HepG2 (cell line): ENCODE measurements around the gene NPC1. TPM values are rescaled to one million over a fixed set of nuclear protein-coding genes. Genes with fewer than 3 reads are reported as not detected.
A peak's percentile ranks its signal among the peaks of the same experiment; 100 is the strongest.

Experiments used
- ATAC-seq: fragments of 200-7000 bp; cut with Tn5 transposase; 3 replicates; pipeline ENCODE4 v1.9.1; 2020; ENCODE audit warnings: mild to moderate bottlenecking, moderate library complexity
- BruUV-seq: library from RNA; stranded (reverse); fragments of 400-500 nt; replicated peaks from 2 replicates; lab custom pipeline; 2021; lab: Mats Ljungman, UMichigan
- CTCF ChIA-PET: fragments of 300-600 bp; formaldehyde crosslinking; extraction: SDS; loops from one replicate; lab custom pipeline; 2021; ENCODE audit warnings: low total read pairs, inconsistent platforms, low intra/inter-chr PET ratio; lab: Yijun Ruan, JAX
- POLR2A ChIA-PET: fragments of 350-600 bp; sonication (Branson Sonifier 250); formaldehyde crosslinking; loops from one replicate; lab custom pipeline; 2020; ENCODE audit warnings: antibody characterized with exemption, inconsistent platforms; lab: Yijun Ruan, JAX
- DNase-seq: peaks from one replicate; pipeline ENCODE4 v3.0.0-alpha.2; 2015; ENCODE audit warnings: low spot score
- FAIRE-seq: peaks from 3 replicates; lab custom pipeline; 2011; peaks lifted over from hg19 to GRCh38; lab: Jason Lieb, UNC
- H2AFZ ChIP-seq: one replicate; pipeline ENCODE4 v1.6.1; 2011; ENCODE audit warnings: low read length, inconsistent platforms
- H3K27ac ChIP-seq: fragments of 300-600 bp; 3 replicates; pipeline ENCODE4 v1.8.0; 2011; ENCODE audit warnings: mixed run types, mild to moderate bottlenecking, mixed read lengths, low read length, inconsistent platforms; ENCODE audit not compliant: insufficient read depth; ENCODE audit errors: extremely low read length
- H3K27me3 ChIP-seq, 2 experiments: fragments of 200-600 bp in 1 of 2; 2 replicates in 1 of 2; 3 replicates in 1 of 2; pipeline versions ENCODE4 v1.6.0 to v1.8.0; 2011; ENCODE audit warnings: low read length in 2 of 2, mild to moderate bottlenecking in 2 of 2, moderate library complexity in 2 of 2, inconsistent platforms in 1 of 2; ENCODE audit not compliant: insufficient read depth in 2 of 2, control insufficient read depth in 1 of 2
- H3K36me3 ChIP-seq, 2 experiments: fragments of 200-600 bp in 1 of 2; replicated peaks in 1 of 2; 2 replicates in 1 of 2; 3 replicates in 1 of 2; pipeline versions ENCODE4 v1.5.1 to v1.8.0; 2011; ENCODE audit warnings: low read length in 2 of 2, inconsistent platforms in 1 of 2; ENCODE audit not compliant: insufficient read depth in 2 of 2, control insufficient read depth in 1 of 2
- H3K4me1 ChIP-seq: 2 replicates; pipeline ENCODE4 v1.5.1; 2012; ENCODE audit warnings: low read length, inconsistent platforms; ENCODE audit not compliant: insufficient read depth
- H3K4me2 ChIP-seq: 2 replicates; pipeline ENCODE4 v1.6.0; 2011; ENCODE audit warnings: low read depth, low read length, inconsistent platforms
- H3K4me3 ChIP-seq, 3 experiments: fragments of 200-600 bp in 1 of 3; sonication (generic), shearing (Covaris generic) in 1 of 3; replicated peaks in 1 of 3; 2 replicates each; pipeline ENCODE4 v1.5.1; 2011 to 2016; ENCODE audit warnings: low read length in 3 of 3, inconsistent platforms in 2 of 3, low read depth in 2 of 3, mild to moderate bottlenecking in 2 of 3, control low read depth in 1 of 3, mixed read lengths in 1 of 3; ENCODE audit not compliant: insufficient read depth in 1 of 3
- H3K79me2 ChIP-seq: one replicate; pipeline ENCODE4 v1.6.1; 2011; ENCODE audit warnings: low read length, inconsistent platforms; ENCODE audit not compliant: insufficient read depth
- H3K9ac ChIP-seq: 2 replicates; pipeline ENCODE4 v1.6.0; 2011; ENCODE audit warnings: mild to moderate bottlenecking, low read depth, low read length, inconsistent platforms; ENCODE audit not compliant: insufficient read depth
- H3K9me3 ChIP-seq: 2 replicates; pipeline ENCODE4 v1.5.1; 2012; ENCODE audit warnings: mild to moderate bottlenecking, low read length
- H4K20me1 ChIP-seq: 2 replicates; pipeline ENCODE4 v1.6.0; 2011; ENCODE audit warnings: inconsistent platforms, mild to moderate bottlenecking, low read length, moderate library complexity; ENCODE audit not compliant: insufficient read depth
- EZH2 ChIP-seq: conservative IDR thresholded peaks from 2 replicates; pipeline ENCODE4 v1.6.1; 2012; ENCODE audit warnings: mild to moderate bottlenecking, low read depth, low read length, moderate library complexity
- FOSL2 ChIP-seq: sonication (generic); formaldehyde crosslinking; IDR thresholded peaks from 2 replicates; pipeline ENCODE4 v1.4.0; 2020; ENCODE audit warnings: missing genetic modification reagents
- LCORL ChIP-seq, 2 experiments: fragments of 450-650 bp in 1 of 2; sonication (generic) in 1 of 2; formaldehyde crosslinking in 1 of 2; IDR thresholded peaks; 2 replicates each; pipeline versions ENCODE4 v1.5.0 to v1.6.1; 2017 to 2020; ENCODE audit warnings: antibody characterized with exemption in 1 of 2, missing genetic modification reagents in 1 of 2
- PHF20 ChIP-seq: sonication (generic); formaldehyde crosslinking; IDR thresholded peaks from 2 replicates; pipeline ENCODE4 v1.5.0; 2020; ENCODE audit warnings: mild to moderate bottlenecking, missing genetic modification reagents
- SAP130 ChIP-seq: IDR thresholded peaks from 2 replicates; pipeline ENCODE4 v1.6.1; 2016; ENCODE audit warnings: low read depth
- ZNF883 ChIP-seq: sonication (generic); formaldehyde crosslinking; IDR thresholded peaks from 2 replicates; pipeline ENCODE4 v1.5.1; 2020; ENCODE audit warnings: mild to moderate bottlenecking, missing genetic modification reagents; ENCODE audit errors: not compliant biosample characterization
- WGBS: methylation state at CpG from one replicate; pipeline ENCODE4 v1.1.6; 2017; ENCODE audit warnings: low lambda C conversion rate; 5-methylcytosine and 5-hydroxymethylcytosine counted together
- in situ Hi-C: cut with HindIII; loops from 2 replicates; pipeline ENCODE4 v1.10.0; 2017; ENCODE audit warnings: low pct_unique_long_range_greater_than_20kb; ENCODE audit not compliant: extremely low pct_ligation_motif_present
- intact Hi-C: fragments of 100-400 bp; cut with micrococcal nuclease; formaldehyde crosslinking; loops from one replicate; pipeline ENCODE4 v1.10.0; 2022; ENCODE audit not compliant: unreplicated experiment
- polyA plus RNA-seq, 8 experiments: library from polyadenylated mRNA; depleted of rRNA in 3 of 8; stranded (reverse) in 7 of 8; unstranded in 1 of 8; fragments of >200 nt; fragmentation: Illumina TruSeq in 4 of 8; extraction: Trizol in 4 of 8; gene quantifications; 2 replicates each; pipeline versions ENCODE4 v1.2.1 to v1.2.3, GENCODE V29; 2011 to 2016; ENCODE audit warnings: low read depth in 4 of 8, missing spikeins in 1 of 8, mixed read lengths in 1 of 8; ENCODE audit not compliant: insufficient read depth in 1 of 8
- total RNA-seq, 5 experiments: library from RNA; depleted of rRNA; stranded (reverse); fragments of >200 nt; fragmentation: Illumina TruSeq; extraction: Trizol; gene quantifications; 2 replicates each; pipeline ENCODE4 v1.2.3, GENCODE V29; 2016; ENCODE audit warnings: low read depth in 1 of 5
- TF ChIP-seq, protein P1 (sequence below): IDR thresholded peaks from 2 replicates; pipeline ENCODE4 v1.6.1; 2016
- TF ChIP-seq, protein P2 (sequence below): sonication (generic); formaldehyde crosslinking; IDR thresholded peaks from 2 replicates; pipeline ENCODE4 v1.5.1; 2020; ENCODE audit warnings: mild to moderate bottlenecking, missing genetic modification reagents, moderate library complexity
- TF ChIP-seq, protein P3 (sequence below): sonication (generic); formaldehyde crosslinking; IDR thresholded peaks from 2 replicates; pipeline ENCODE4 v1.8.1; 2022; ENCODE audit warnings: mild to moderate bottlenecking, missing genetic modification reagents
- TF ChIP-seq, protein P4 (sequence below): sonication (generic); formaldehyde crosslinking; conservative IDR thresholded peaks from 2 replicates; pipeline ENCODE4 v1.8.0; 2022; ENCODE audit warnings: low read depth, missing genetic modification reagents

NPC1 gene
- total and polyA plus RNA-seq, 2 of the 13 experiments (the other 11 are each of a cell fraction or from before 2014, with no cell fraction given), result 46.5 to 114 TPM

DNA sequence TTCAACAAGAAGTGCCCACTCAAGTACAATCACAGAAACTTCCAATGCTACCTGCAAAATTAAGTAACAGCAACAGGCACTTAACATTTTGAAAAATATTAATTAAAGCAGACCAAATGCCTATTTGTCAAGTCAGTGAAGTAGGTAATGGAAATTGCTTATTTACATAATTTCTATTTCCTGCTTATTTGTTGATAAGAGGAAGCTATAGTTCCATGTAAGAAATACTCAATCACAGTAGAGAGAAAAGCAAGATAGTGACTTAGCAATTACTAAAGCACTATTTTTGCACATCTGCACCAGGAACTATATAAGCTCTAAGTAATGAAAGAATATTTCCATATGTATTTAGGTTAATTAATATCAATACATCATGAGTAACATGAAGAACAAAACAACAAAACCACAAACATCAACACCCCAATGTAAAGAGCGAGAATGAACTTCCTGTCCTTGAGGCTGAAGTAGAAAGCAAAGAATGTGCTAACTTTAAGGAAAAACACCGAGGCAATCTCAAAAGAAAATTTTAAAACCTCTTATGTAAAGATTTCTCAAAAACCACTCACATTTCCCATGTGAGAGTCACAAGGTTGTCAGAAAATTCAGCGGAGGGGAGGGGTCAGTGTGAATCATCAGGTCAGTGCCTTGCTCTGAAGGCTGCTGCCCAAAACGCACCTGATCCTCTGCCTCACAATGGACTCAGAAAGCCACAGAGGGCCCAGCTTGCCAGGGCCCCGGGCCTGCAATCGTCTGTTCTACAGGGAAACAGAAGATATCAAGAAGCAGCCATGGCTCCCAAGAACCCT, 12.5 kb downstream of the NPC1 start:
- ChIA-PET POLR2A (interaction anchor here (3.0 kb wide), 1 partner anchor 18 kb away, joined by 12 read pairs; no protein-coding TSS in a partner anchor), CTCF (no interaction called here)
- no peak for FAIRE-seq
- H3K36me3 ChIP-seq, result peaks cover 14 to 29% of the 10 kb centered on the region in 2 experiments
- H2AFZ ChIP-seq, result no peak overlapping the region
- in situ Hi-C loops (no loop called here), intact Hi-C loops (no loop called here)
- H3K27me3 ChIP-seq, result no peaks in the 10 kb centered on the region
- H3K27ac ChIP-seq, result peak overlapping the region; percentile 74
- H3K9me3 ChIP-seq, result no peaks in the 10 kb centered on the region
- peak overlapping the region; percentile 13 for H3K4me2 ChIP-seq
- 34% methylated on average over 6 of the region's 6 CpGs for WGBS
- no peak for DNase-seq
- H3K9ac ChIP-seq, result no peak overlapping the region
- no TSS peak for BruUV-seq
- H3K4me3 ChIP-seq, result no peak overlapping the region
- peaks cover 12% of the 10 kb centered on the region; the same call in 1 of the 2 replicates for H4K20me1 ChIP-seq
- H3K79me2 ChIP-seq, result peaks cover 47% of the 10 kb centered on the region
- ATAC-seq, result no peak
- H3K4me1 ChIP-seq, result peaks cover 84% of the 10 kb centered on the region
- TF ChIP-seq PHF20 (CRISPR knock-in tag), result no peak
- TF ChIP-seq ZNF883 (CRISPR knock-in tag), result no peak
- TF ChIP-seq EZH2, result no peak
- peak; percentile 42; the same call in 1 of the 2 replicates for TF ChIP-seq SAP130 (CRISPR knock-in tag)
- no peak for TF ChIP-seq LCORL (IDR thresholded peaks at IDR 0.05)
- TF ChIP-seq LCORL (CRISPR knock-in tag; IDR thresholded peaks at IDR 0.05), result 0 out of 2 replicates have a peak, but pooled peaks have one; percentile 43
- TF ChIP-seq, protein P1, sequence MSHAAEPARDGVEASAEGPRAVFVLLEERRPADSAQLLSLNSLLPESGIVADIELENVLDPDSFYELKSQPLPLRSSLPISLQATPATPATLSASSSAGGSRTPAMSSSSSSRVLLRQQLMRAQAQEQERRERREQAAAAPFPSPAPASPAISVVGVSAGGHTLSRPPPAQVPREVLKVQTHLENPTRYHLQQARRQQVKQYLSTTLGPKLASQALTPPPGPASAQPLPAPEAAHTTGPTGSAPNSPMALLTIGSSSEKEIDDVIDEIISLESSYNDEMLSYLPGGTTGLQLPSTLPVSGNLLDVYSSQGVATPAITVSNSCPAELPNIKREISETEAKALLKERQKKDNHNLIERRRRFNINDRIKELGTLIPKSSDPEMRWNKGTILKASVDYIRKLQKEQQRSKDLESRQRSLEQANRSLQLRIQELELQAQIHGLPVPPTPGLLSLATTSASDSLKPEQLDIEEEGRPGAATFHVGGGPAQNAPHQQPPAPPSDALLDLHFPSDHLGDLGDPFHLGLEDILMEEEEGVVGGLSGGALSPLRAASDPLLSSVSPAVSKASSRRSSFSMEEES (CRISPR knock-in tag), result peak; percentile 65; the same call in 1 of the 2 replicates
- peak; percentile 76 for TF ChIP-seq FOSL2 (CRISPR knock-in tag)
- TF ChIP-seq, protein P2, sequence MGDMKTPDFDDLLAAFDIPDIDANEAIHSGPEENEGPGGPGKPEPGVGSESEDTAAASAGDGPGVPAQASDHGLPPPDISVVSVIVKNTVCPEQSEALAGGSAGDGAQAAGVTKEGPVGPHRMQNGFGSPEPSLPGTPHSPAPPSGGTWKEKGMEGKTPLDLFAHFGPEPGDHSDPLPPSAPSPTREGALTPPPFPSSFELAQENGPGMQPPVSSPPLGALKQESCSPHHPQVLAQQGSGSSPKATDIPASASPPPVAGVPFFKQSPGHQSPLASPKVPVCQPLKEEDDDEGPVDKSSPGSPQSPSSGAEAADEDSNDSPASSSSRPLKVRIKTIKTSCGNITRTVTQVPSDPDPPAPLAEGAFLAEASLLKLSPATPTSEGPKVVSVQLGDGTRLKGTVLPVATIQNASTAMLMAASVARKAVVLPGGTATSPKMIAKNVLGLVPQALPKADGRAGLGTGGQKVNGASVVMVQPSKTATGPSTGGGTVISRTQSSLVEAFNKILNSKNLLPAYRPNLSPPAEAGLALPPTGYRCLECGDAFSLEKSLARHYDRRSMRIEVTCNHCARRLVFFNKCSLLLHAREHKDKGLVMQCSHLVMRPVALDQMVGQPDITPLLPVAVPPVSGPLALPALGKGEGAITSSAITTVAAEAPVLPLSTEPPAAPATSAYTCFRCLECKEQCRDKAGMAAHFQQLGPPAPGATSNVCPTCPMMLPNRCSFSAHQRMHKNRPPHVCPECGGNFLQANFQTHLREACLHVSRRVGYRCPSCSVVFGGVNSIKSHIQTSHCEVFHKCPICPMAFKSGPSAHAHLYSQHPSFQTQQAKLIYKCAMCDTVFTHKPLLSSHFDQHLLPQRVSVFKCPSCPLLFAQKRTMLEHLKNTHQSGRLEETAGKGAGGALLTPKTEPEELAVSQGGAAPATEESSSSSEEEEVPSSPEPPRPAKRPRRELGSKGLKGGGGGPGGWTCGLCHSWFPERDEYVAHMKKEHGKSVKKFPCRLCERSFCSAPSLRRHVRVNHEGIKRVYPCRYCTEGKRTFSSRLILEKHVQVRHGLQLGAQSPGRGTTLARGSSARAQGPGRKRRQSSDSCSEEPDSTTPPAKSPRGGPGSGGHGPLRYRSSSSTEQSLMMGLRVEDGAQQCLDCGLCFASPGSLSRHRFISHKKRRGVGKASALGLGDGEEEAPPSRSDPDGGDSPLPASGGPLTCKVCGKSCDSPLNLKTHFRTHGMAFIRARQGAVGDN (CRISPR knock-in tag), result peak; percentile 26; the same call in 1 of the 2 replicates
- TF ChIP-seq, protein P3, sequence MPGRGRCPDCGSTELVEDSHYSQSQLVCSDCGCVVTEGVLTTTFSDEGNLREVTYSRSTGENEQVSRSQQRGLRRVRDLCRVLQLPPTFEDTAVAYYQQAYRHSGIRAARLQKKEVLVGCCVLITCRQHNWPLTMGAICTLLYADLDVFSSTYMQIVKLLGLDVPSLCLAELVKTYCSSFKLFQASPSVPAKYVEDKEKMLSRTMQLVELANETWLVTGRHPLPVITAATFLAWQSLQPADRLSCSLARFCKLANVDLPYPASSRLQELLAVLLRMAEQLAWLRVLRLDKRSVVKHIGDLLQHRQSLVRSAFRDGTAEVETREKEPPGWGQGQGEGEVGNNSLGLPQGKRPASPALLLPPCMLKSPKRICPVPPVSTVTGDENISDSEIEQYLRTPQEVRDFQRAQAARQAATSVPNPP (CRISPR knock-in tag), result no peak
- TF ChIP-seq, protein P4, sequence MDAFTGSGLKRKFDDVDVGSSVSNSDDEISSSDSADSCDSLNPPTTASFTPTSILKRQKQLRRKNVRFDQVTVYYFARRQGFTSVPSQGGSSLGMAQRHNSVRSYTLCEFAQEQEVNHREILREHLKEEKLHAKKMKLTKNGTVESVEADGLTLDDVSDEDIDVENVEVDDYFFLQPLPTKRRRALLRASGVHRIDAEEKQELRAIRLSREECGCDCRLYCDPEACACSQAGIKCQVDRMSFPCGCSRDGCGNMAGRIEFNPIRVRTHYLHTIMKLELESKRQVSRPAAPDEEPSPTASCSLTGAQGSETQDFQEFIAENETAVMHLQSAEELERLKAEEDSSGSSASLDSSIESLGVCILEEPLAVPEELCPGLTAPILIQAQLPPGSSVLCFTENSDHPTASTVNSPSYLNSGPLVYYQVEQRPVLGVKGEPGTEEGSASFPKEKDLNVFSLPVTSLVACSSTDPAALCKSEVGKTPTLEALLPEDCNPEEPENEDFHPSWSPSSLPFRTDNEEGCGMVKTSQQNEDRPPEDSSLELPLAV (CRISPR knock-in tag), result no peak
